Left renal pelvis (tissue), 4 donors: ENCODE measurements around the gene MTHFSD. TPM values are rescaled to one million over a fixed set of nuclear protein-coding genes. Genes with fewer than 3 reads are reported as not detected.
A peak's percentile ranks its signal among the peaks of the same experiment; 100 is the strongest.

Source experiments
- DNase-seq, 4 donors: peaks; one replicate each; pipeline ENCODE4 v3.0.0-alpha.2; 2013; ENCODE audit warnings: low read depth in 4 of 4, low spot score in 3 of 4
- polyA plus RNA-seq, 4 donors: library from polyadenylated mRNA; unstranded; fragments of 120-200 nt; gene quantifications; one replicate each; pipeline ENCODE4 v1.2.1, GENCODE V29; 2013; ENCODE audit not compliant: insufficient read length in 4 of 4

MTHFSD gene
- polyA plus RNA-seq, 4 donors, result 20.7 to 30.9 (median 24.8) TPM

- no peak for DNase-seq
Observed at GRCh38 chr16:86584726-86585721, 30.0 kb upstream of the MTHFSD start.

GRCh38 chr16:86584071-86584685 lies 29.1 kb upstream of the MTHFSD start:
- no peak for DNase-seq

GRCh38 chr16:86581458-86581857 lies 26.4 kb upstream of the MTHFSD start:
- DNase-seq, result no peak

- no peak for DNase-seq
Observed at GRCh38 chr16:86580791-86581170, 25.7 kb upstream of the MTHFSD start.

GRCh38 chr16:86580063-86580790 lies 25.2 kb upstream of the MTHFSD start:
- no peak for DNase-seq

GRCh38 chr16:86579268-86580062 lies 24.4 kb upstream of the MTHFSD start:
- DNase-seq, result no peak

- DNase-seq, result no peak
Observed at GRCh38 chr16:86578611-86579267, 23.7 kb upstream of the MTHFSD start.

- DNase-seq, result no peak
Observed at GRCh38 chr16:86578061-86578599, 23.1 kb upstream of the MTHFSD start, which contains the start of gene FOXL1. TSS of gene FOXL1 (plus strand) at chr16:86578549. CDS start at chr16:86578724, 175 bp downstream.

- DNase-seq, result no peak
Observed at GRCh38 chr16:86577314-86577971, 22.4 kb upstream of the MTHFSD start.

- DNase-seq, result no peak
Observed at GRCh38 chr16:86576591-86577313, 21.7 kb upstream of the MTHFSD start.

GRCh38 chr16:86575754-86576557 lies 20.9 kb upstream of the MTHFSD start:
- DNase-seq, result peak in 3 of 4 donors; percentile 84 to 92 (median 86)

GRCh38 chr16:86575095-86575685 lies 20.2 kb upstream of the MTHFSD start:
- no peak for DNase-seq

GRCh38 chr16:86574646-86575045 lies 19.6 kb upstream of the MTHFSD start:
- no peak for DNase-seq

- no peak for DNase-seq
Observed at GRCh38 chr16:86573646-86574508, 18.8 kb upstream of the MTHFSD start.

GRCh38 chr16:86573215-86573614 lies 18.2 kb upstream of the MTHFSD start:
- no peak for DNase-seq

- DNase-seq, result no peak
Observed at GRCh38 chr16:86572606-86573005, 17.6 kb upstream of the MTHFSD start.
